Keratinocyte (primary cell): ENCODE results near the gene VAV2. TPM values are rescaled to one million over a fixed set of nuclear protein-coding genes. Genes with fewer than 3 reads are reported as not detected.

Source experiments
- DNase-seq: peaks from one replicate; pipeline ENCODE4 v3.0.0-alpha.2; 2011; ENCODE audit warnings: low read depth, missing footprints, low spot score
- FAIRE-seq: peaks from 2 replicates; lab custom pipeline; 2011; peaks lifted over from hg19 to GRCh38; lab: Jason Lieb, UNC
- H2AFZ ChIP-seq: 2 replicates; pipeline ENCODE4 v1.6.0; 2012; ENCODE audit warnings: low read length, control low read depth, inconsistent platforms; ENCODE audit not compliant: control insufficient read depth
- H3K27ac ChIP-seq: 2 replicates; pipeline ENCODE4 v1.5.1; 2011; ENCODE audit warnings: low read length; ENCODE audit not compliant: control insufficient read depth, insufficient read depth
- H3K27me3 ChIP-seq: 3 replicates; pipeline ENCODE4 v1.6.0; 2011; ENCODE audit warnings: low read length; ENCODE audit not compliant: control insufficient read depth, insufficient read depth; ENCODE audit errors: extremely low read depth
- H3K36me3 ChIP-seq, 2 experiments: 2 replicates in 1 of 2; 3 replicates in 1 of 2; pipeline ENCODE4 v1.5.1; 2011; ENCODE audit warnings: low read length in 2 of 2, mild to moderate bottlenecking in 1 of 2; ENCODE audit not compliant: control insufficient read depth in 2 of 2, insufficient read depth in 2 of 2; ENCODE audit errors: extremely low read depth in 1 of 2
- H3K4me1 ChIP-seq: 3 replicates; pipeline ENCODE4 v1.5.1; 2011; ENCODE audit warnings: low read length; ENCODE audit not compliant: control insufficient read depth, insufficient read depth; ENCODE audit errors: extremely low read depth
- H3K4me2 ChIP-seq: 3 replicates; pipeline ENCODE4 v1.6.0; 2011; ENCODE audit warnings: low read depth, low read length; ENCODE audit not compliant: control insufficient read depth, insufficient read depth; ENCODE audit errors: extremely low read depth
- H3K4me3 ChIP-seq, 3 experiments: fragments of 200-600 bp in 1 of 3; sonication (generic) in 1 of 3; 2 replicates in 2 of 3; 3 replicates in 1 of 3; pipeline ENCODE4 v1.5.1; 2011 to 2016; ENCODE audit warnings: low read length in 3 of 3, mild to moderate bottlenecking in 3 of 3, control low read depth in 2 of 3, inconsistent platforms in 1 of 3, low read depth in 1 of 3, mixed read lengths in 1 of 3, mixed run types in 1 of 3, moderate library complexity in 1 of 3; ENCODE audit not compliant: control insufficient read depth in 2 of 3, insufficient read depth in 2 of 3; ENCODE audit errors: extremely low read depth in 1 of 3
- H3K79me2 ChIP-seq: 2 replicates; pipeline ENCODE4 v1.6.0; 2012; ENCODE audit warnings: low read length; ENCODE audit not compliant: control insufficient read depth, insufficient read depth
- H3K9ac ChIP-seq: 3 replicates; pipeline ENCODE4 v1.6.0; 2011; ENCODE audit warnings: low read length; ENCODE audit not compliant: control insufficient read depth, insufficient read depth; ENCODE audit errors: extremely low read depth
- H3K9me1 ChIP-seq: 3 replicates; pipeline ENCODE4 v1.6.0; 2011; ENCODE audit warnings: low read length; ENCODE audit not compliant: control insufficient read depth, insufficient read depth; ENCODE audit errors: extremely low read depth
- H3K9me3 ChIP-seq: 2 replicates; pipeline ENCODE4 v1.5.1; 2012; ENCODE audit warnings: low read depth, low read length; ENCODE audit not compliant: control insufficient read depth
- H4K20me1 ChIP-seq: 3 replicates; pipeline ENCODE4 v1.6.0; 2011; ENCODE audit warnings: low read length; ENCODE audit not compliant: control insufficient read depth, insufficient read depth; ENCODE audit errors: extremely low read depth
- EZH2 ChIP-seq: IDR thresholded peaks from one replicate; pipeline ENCODE4 v1.6.1; 2012; ENCODE audit warnings: inconsistent platforms, mild to moderate bottlenecking, low read length, moderate library complexity
- dilution Hi-C: fragments of 300-500 bp; cut with MboI; formaldehyde crosslinking; loops from one replicate; pipeline ENCODE4 v1.7.0; 2020; ENCODE audit warnings: low sequenced_read_pairs; ENCODE audit not compliant: extremely low pct_ligation_motif_present
- polyA plus RNA-seq, 5 experiments: library from polyadenylated mRNA; depleted of rRNA in 3 of 5; stranded (reverse) in 3 of 5; stranded (forward) in 1 of 5; unstranded in 1 of 5; fragments of >200 nt; gene quantifications; 1 replicate in 1 of 5; 2 replicates in 3 of 5; 3 replicates in 1 of 5; pipeline versions ENCODE4 v1.2.1 to v1.2.3, GENCODE V29; 2011 to 2012; ENCODE audit warnings: missing spikeins in 2 of 5, low read depth in 1 of 5, low replicate concordance in 1 of 5
- TF ChIP-seq, protein P1 (sequence below), 3 experiments: IDR thresholded peaks in 1 of 3; conservative IDR thresholded peaks in 1 of 3; optimal IDR thresholded peaks in 1 of 3; 2 replicates in 2 of 3; 3 replicates in 1 of 3; pipeline versions ENCODE3 to v1.5.1; 2011; ENCODE audit warnings: low read length in 3 of 3, mild to moderate bottlenecking in 3 of 3, moderate library complexity in 2 of 3, control low read depth in 1 of 3, inconsistent platforms in 1 of 3; ENCODE audit not compliant: insufficient read depth in 2 of 3; ENCODE audit errors: extremely low read depth in 1 of 3

Gene VAV2
- polyA plus RNA-seq, 1 donor (not counting 4 experiments of a cell fraction or from before 2014, with no cell fraction given): 16.4 TPM

DNA sequence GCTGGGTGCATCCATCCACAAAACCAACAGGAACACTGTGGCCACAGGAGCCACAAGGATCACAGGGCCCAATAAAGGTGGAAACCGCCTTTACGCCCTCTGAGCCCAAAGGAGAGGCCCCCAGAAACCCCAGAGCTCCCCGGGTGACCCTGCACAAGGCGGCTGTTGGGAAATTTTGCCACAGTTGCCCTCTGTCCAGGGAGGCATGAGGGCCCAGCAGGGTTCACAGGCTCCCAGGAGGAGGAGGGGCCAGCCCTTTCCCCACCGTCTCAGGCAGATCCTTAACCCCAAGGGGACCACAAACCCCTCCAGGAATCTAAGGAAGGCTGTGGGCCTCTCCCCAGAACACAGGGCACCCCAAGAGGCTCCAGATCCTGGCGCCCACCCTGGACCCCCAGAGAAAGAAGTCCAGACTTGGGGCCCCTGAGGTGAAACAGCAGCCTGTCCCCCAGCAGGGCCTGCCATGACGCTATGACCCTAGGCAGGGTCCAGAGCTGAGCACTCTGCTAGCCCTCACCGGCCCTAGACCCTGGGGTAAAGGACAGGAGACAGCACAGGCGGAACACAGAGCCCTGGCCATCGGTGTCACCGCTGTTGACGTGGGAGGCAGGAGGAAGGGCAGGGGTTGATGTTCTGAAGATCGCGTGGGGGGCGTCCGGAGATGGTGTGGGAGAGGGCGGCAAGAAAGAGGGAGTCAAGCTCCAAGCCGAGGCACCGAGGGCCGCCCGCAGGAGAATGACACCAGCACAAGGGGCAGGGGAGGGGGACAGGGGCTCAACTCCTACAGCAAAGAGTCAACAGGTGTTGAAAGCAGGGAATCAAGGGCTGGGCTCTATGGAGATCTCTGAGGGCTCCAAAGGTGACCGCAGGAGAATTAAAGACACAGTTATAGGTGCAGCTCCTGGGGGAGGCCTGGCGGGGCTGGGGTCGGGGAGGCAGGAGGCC is 97.5 kb downstream of the VAV2 start:
- no peak overlapping the region for H3K4me2 ChIP-seq
- no peak overlapping the region for H3K4me3 ChIP-seq
- DNase-seq (no peak), FAIRE-seq (no peak)
- H3K9me3 ChIP-seq: no peaks in the 10 kb centered on the region
- H3K36me3 ChIP-seq: peaks cover 4 to 12% of the 10 kb centered on the region in 2 experiments
- no peak overlapping the region for H3K9ac ChIP-seq
- H2AFZ ChIP-seq: no peak overlapping the region
- no peak overlapping the region for H3K27ac ChIP-seq
- peaks cover 6% of the 10 kb centered on the region for H3K4me1 ChIP-seq
- H3K27me3 ChIP-seq: no peaks in the 10 kb centered on the region
- no peaks in the 10 kb centered on the region for H3K9me1 ChIP-seq
- peaks cover 25% of the 10 kb centered on the region for H3K79me2 ChIP-seq
- dilution Hi-C loops: no loop called here
- TF ChIP-seq, protein P1, sequence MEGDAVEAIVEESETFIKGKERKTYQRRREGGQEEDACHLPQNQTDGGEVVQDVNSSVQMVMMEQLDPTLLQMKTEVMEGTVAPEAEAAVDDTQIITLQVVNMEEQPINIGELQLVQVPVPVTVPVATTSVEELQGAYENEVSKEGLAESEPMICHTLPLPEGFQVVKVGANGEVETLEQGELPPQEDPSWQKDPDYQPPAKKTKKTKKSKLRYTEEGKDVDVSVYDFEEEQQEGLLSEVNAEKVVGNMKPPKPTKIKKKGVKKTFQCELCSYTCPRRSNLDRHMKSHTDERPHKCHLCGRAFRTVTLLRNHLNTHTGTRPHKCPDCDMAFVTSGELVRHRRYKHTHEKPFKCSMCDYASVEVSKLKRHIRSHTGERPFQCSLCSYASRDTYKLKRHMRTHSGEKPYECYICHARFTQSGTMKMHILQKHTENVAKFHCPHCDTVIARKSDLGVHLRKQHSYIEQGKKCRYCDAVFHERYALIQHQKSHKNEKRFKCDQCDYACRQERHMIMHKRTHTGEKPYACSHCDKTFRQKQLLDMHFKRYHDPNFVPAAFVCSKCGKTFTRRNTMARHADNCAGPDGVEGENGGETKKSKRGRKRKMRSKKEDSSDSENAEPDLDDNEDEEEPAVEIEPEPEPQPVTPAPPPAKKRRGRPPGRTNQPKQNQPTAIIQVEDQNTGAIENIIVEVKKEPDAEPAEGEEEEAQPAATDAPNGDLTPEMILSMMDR (optimal IDR thresholded peaks at IDR 0.05 in 1 of 3, IDR thresholded peaks at IDR 0.05 in 1 of 3, conservative IDR thresholded peaks at IDR 0.05 in 1 of 3; ENCODE audit: extremely low read depth in 1 of 3, insufficient read depth in 2 of 3, low read length in 3 of 3): no peak
- TF ChIP-seq EZH2: no peak
- H4K20me1 ChIP-seq: no peaks in the 10 kb centered on the region

DNA sequence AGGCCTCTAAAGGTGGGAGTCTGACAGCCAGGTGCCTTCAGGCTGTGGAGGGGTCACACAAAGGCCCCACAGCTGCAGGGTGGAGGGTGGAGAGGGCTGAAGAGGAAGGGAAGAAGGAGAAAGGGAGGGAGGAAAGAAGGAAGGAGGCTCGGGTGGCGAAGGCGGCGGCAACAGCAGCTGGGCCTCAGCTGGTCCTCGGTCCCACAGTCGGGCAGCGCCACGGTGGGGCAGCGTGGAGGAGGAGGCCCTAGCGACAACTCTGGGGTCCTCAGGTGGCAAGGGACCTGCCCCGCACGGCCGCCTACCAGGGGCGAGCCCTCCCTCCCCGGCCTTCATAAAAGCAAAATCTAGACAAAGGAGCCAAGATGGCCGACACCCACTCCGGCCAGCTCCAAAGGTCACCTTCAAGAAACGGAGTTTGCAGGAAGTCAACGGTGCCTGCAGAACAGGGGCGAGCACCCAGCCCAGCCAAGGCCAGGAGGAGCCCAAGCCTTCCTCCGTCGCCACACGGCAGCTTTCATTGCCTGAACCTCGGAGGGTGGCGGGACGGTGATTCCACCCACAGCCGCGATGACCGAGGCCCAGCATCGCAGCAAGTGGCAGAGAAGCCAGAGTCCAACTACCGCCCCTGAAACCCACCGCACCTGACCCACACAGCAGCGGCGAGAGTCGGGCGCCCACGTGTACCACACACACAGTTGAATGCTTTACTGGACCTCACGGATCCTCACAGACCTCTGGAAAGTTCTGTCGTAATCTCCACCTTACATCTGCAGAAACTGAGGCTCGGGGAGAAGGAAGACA is 98.7 kb downstream of the VAV2 start:
- dilution Hi-C loops: no loop called here
- Histone ChIP-seq H3K9me1 (no peaks in the 10 kb centered on the region), H3K4me1 (peaks cover 10% of the 10 kb centered on the region), H3K9me3 (no peaks in the 10 kb centered on the region), H3K9ac (no peak overlapping the region), H3K27me3 (no peaks in the 10 kb centered on the region), H4K20me1 (no peaks in the 10 kb centered on the region), H2AFZ (no peak overlapping the region), H3K4me2 (no peak overlapping the region), H3K36me3 (peaks cover 9 to 12% of the 10 kb centered on the region in 2 experiments), H3K4me3 (no peak overlapping the region), H3K79me2 (peaks cover 35% of the 10 kb centered on the region), H3K27ac (no peak overlapping the region)
- DNase-seq (no peak), FAIRE-seq (no peak)
- TF ChIP-seq, protein P1 (optimal IDR thresholded peaks at IDR 0.05 in 1 of 3, IDR thresholded peaks at IDR 0.05 in 1 of 3, conservative IDR thresholded peaks at IDR 0.05 in 1 of 3; ENCODE audit: extremely low read depth in 1 of 3, insufficient read depth in 2 of 3, low read length in 3 of 3): no peak
- no peak for TF ChIP-seq EZH2
